Sigmoid colon (tissue), 3 donors: Measurements from ENCODE around the gene NPPC.

Experiments
- CTCF ChIP-seq, 4 experiments: fragments of 450-650 bp in 3 of 4; fragments of 200-600 bp in 1 of 4; IDR thresholded peaks; one replicate each; pipeline ENCODE4 v1.5.1; 2016 to 2019; ENCODE audit warnings: antibody characterized with exemption in 4 of 4, mild to moderate bottlenecking in 3 of 4, moderate library complexity in 2 of 4
- POLR2A ChIP-seq, 2 donors: fragments of 450-650 bp; IDR thresholded peaks; one replicate each; pipeline ENCODE4 v1.6.1; 2016; ENCODE audit warnings: antibody characterized with exemption in 2 of 2, mild to moderate bottlenecking in 2 of 2, moderate library complexity in 2 of 2

GRCh38 chr2:231924889-231925275 lies 1.3 kb downstream of the NPPC start:
- TF ChIP-seq CTCF (IDR thresholded peaks at IDR 0.05), result no peak
- TF ChIP-seq POLR2A (IDR thresholded peaks at IDR 0.05), result no peak
